Epithelial cell of proximal tubule (primary cell): ENCODE measurements around the gene KIF3C. TPM values are rescaled to one million over a fixed set of nuclear protein-coding genes. Genes with fewer than 3 reads are reported as not detected.

Source experiments
- total RNA-seq: library from RNA; depleted of rRNA; stranded (reverse); fragments of >200 nt; gene quantifications from 2 replicates; pipeline ENCODE4 v1.2.3, GENCODE V29; 2015

The KIF3C gene
- total RNA-seq, 1 donor from 2014 or later: 30.1 TPM

Other genes with a start within 250 kb of the KIF3C start
- 8.5 and 10.1 TPM in 2 replicates for gene ASXL2, start 104.0 kb downstream of the KIF3C start, total RNA-seq
- 90.4 and 154 TPM in 2 replicates for gene RAB10, start 51.6 kb upstream of the KIF3C start, total RNA-seq
- 1.9 and 3.3 TPM in 2 replicates for gene GAREM2, start 190.6 kb upstream of the KIF3C start, total RNA-seq